ENCODE measurements around the gene CDV3.

DNA sequence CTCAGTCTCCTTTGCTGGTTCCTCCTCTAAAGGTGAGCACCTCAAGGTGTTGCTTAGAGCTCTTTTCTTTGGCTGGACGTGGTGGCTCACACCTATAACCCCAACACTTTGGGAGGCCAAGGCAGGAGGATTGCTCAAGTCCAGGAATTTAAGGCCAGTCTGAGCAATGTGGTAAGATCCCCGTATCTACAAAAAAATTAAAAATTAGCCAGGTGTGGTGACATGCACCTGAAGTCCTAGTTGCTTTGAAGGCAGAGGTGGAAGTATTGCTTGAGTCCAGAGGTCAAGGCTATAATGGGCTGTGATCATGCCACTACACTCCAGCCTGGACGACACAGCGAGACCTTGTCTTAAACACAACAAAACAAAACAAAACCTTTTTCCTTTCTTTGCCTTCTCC, 60.0 kb downstream of the CDV3 start:
- TF ChIP-seq POLR2A (IDR thresholded peaks at IDR 0.05): no peak
- TF ChIP-seq, protein P1, sequence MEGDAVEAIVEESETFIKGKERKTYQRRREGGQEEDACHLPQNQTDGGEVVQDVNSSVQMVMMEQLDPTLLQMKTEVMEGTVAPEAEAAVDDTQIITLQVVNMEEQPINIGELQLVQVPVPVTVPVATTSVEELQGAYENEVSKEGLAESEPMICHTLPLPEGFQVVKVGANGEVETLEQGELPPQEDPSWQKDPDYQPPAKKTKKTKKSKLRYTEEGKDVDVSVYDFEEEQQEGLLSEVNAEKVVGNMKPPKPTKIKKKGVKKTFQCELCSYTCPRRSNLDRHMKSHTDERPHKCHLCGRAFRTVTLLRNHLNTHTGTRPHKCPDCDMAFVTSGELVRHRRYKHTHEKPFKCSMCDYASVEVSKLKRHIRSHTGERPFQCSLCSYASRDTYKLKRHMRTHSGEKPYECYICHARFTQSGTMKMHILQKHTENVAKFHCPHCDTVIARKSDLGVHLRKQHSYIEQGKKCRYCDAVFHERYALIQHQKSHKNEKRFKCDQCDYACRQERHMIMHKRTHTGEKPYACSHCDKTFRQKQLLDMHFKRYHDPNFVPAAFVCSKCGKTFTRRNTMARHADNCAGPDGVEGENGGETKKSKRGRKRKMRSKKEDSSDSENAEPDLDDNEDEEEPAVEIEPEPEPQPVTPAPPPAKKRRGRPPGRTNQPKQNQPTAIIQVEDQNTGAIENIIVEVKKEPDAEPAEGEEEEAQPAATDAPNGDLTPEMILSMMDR (IDR thresholded peaks at IDR 0.05): no peak
- no peak for TF ChIP-seq EP300 (IDR thresholded peaks at IDR 0.05)
- no peak for TF ChIP-seq POLR2AphosphoS5 (IDR thresholded peaks at IDR 0.05)
